DND-41 (cell line): ENCODE data around the gene OVOL1.

Source experiments
- ATAC-seq: fragments of 200-7000 bp; cut with Tn5 transposase; 3 replicates; pipeline ENCODE4 v1.9.1; 2021; ENCODE audit warnings: low read depth; ENCODE audit not compliant: insufficient read depth
- DNase-seq: peaks from one replicate; pipeline ENCODE4 v3.0.0-alpha.2; 2020
- H2AFZ ChIP-seq: 2 replicates; pipeline ENCODE4 v1.6.0; 2012; ENCODE audit warnings: low read depth, low read length
- H3K27ac ChIP-seq: 2 replicates; pipeline ENCODE4 v1.5.1; 2012; ENCODE audit warnings: low read length, inconsistent platforms
- H3K27me3 ChIP-seq: fragments of 200-600 bp; sonication (generic); 2 replicates; pipeline ENCODE4 v1.6.0; 2012; ENCODE audit warnings: low read length, mild to moderate bottlenecking, inconsistent platforms; ENCODE audit not compliant: insufficient read depth, poor library complexity
- H3K36me3 ChIP-seq: 2 replicates; pipeline ENCODE4 v1.5.1; 2012; ENCODE audit warnings: low read length, inconsistent platforms; ENCODE audit not compliant: insufficient read depth
- H3K4me1 ChIP-seq: 2 replicates; pipeline ENCODE4 v1.5.1; 2012; ENCODE audit warnings: mild to moderate bottlenecking, low read length; ENCODE audit not compliant: insufficient read depth
- H3K4me2 ChIP-seq: 2 replicates; pipeline ENCODE4 v1.6.0; 2012; ENCODE audit warnings: mild to moderate bottlenecking, moderate library complexity, low read length, inconsistent platforms; ENCODE audit not compliant: insufficient read depth
- H3K4me3 ChIP-seq, 2 experiments: fragments of 200-600 bp in 1 of 2; shearing (Covaris generic) in 1 of 2; 2 replicates each; pipeline ENCODE4 v1.5.1; 2012 to 2016; ENCODE audit warnings: inconsistent platforms in 2 of 2, low read length in 2 of 2, mild to moderate bottlenecking in 2 of 2, low read depth in 1 of 2, moderate library complexity in 1 of 2
- H3K79me2 ChIP-seq: 2 replicates; pipeline ENCODE4 v1.6.0; 2012; ENCODE audit warnings: low read length, inconsistent platforms; ENCODE audit not compliant: insufficient read depth
- H3K9ac ChIP-seq: 2 replicates; pipeline ENCODE4 v1.6.0; 2012; ENCODE audit warnings: low read depth, mild to moderate bottlenecking, inconsistent platforms, low read length, moderate library complexity
- H3K9me3 ChIP-seq: 2 replicates; pipeline ENCODE4 v1.5.1; 2012; ENCODE audit warnings: low read length, moderate library complexity, mild to moderate bottlenecking, inconsistent platforms; ENCODE audit not compliant: insufficient read depth, severe bottlenecking
- H4K20me1 ChIP-seq: 2 replicates; pipeline ENCODE4 v1.6.0; 2012; ENCODE audit warnings: low read length; ENCODE audit not compliant: insufficient read depth
- EZH2 ChIP-seq: IDR thresholded peaks from 3 replicates; pipeline ENCODE4 v1.6.1; 2012; ENCODE audit warnings: borderline replicate concordance, low read depth, mild to moderate bottlenecking, moderate library complexity, low read length, inconsistent platforms; ENCODE audit not compliant: severe bottlenecking
- TF ChIP-seq, protein P1 (sequence below): IDR thresholded peaks from 2 replicates; pipeline ENCODE4 v1.5.1; 2012; ENCODE audit warnings: borderline replicate concordance, low read length, moderate library complexity, mild to moderate bottlenecking; ENCODE audit not compliant: poor library complexity, severe bottlenecking; ENCODE audit errors: extremely low read depth

The OVOL1 gene

GRCh38 chr11:65821107-65821506 lies 34.2 kb downstream of the OVOL1 start:
- Histone ChIP-seq H3K27me3 (no peaks in the 10 kb centered on the region), H3K9ac (no peak overlapping the region), H3K36me3 (no peaks in the 10 kb centered on the region), H3K9me3 (no peaks in the 10 kb centered on the region), H4K20me1 (no peaks in the 10 kb centered on the region), H3K4me3 (no peak overlapping the region), H3K4me2 (no peak overlapping the region), H2AFZ (no peak overlapping the region), H3K79me2 (peaks cover 10% of the 10 kb centered on the region; the same call in 1 of the 2 replicates), H3K4me1 (peaks cover 19% of the 10 kb centered on the region), H3K27ac (no peak overlapping the region)
- DNase-seq: no peak
- TF ChIP-seq, protein P1, sequence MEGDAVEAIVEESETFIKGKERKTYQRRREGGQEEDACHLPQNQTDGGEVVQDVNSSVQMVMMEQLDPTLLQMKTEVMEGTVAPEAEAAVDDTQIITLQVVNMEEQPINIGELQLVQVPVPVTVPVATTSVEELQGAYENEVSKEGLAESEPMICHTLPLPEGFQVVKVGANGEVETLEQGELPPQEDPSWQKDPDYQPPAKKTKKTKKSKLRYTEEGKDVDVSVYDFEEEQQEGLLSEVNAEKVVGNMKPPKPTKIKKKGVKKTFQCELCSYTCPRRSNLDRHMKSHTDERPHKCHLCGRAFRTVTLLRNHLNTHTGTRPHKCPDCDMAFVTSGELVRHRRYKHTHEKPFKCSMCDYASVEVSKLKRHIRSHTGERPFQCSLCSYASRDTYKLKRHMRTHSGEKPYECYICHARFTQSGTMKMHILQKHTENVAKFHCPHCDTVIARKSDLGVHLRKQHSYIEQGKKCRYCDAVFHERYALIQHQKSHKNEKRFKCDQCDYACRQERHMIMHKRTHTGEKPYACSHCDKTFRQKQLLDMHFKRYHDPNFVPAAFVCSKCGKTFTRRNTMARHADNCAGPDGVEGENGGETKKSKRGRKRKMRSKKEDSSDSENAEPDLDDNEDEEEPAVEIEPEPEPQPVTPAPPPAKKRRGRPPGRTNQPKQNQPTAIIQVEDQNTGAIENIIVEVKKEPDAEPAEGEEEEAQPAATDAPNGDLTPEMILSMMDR: no peak
- no peak for TF ChIP-seq EZH2
- no peak for ATAC-seq

GRCh38 chr11:65822776-65823528 lies 36.1 kb downstream of the OVOL1 start:
- no peak for ATAC-seq

DNA sequence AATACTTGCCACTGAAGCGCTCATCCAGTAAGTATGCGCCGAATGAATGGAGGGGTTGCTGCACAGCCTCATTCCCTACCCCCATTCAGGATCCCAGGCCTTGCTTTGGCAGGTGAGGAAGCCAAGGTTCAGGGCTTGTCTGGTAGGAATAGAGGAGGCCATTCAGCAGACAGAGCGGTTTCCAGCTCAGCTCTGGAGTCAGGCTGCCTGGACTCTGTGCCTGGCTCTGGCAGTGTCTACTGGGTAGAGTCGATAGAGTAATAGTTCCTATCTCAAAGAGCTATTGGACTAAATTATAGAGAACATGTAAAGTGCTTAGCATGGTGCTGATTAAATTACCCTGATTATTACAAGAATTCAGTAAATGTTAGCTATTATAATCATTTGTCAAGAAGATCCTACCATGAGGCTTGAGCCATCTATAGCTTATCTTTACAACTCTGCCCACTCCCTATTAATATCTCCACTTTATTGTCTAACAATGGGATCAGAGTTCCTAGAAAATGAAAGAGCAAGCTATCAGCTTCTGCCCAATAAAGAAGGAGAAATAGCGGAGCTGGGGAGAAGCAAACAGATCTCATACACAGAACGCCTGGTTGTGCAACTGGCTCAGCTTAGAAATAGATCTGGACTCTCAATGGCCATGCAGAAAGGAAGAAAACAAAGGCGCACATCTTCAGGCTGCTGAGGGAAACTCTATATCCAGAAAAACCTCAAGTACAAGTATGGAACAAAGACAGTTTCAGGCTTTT lies 40.3 kb downstream of the OVOL1 start:
- H4K20me1 ChIP-seq: no peaks in the 10 kb centered on the region
- TF ChIP-seq, protein P1: no peak
- no peak for TF ChIP-seq EZH2
- no peak overlapping the region for H3K4me2 ChIP-seq
- no peak overlapping the region for H3K9ac ChIP-seq
- no peaks in the 10 kb centered on the region for H3K27me3 ChIP-seq
- H3K36me3 ChIP-seq: no peaks in the 10 kb centered on the region
- no peak overlapping the region for H3K4me3 ChIP-seq
- no peak overlapping the region for H2AFZ ChIP-seq
- H3K4me1 ChIP-seq: no peaks in the 10 kb centered on the region
- H3K9me3 ChIP-seq: no peaks in the 10 kb centered on the region
- no peak for DNase-seq
- H3K79me2 ChIP-seq: no peaks in the 10 kb centered on the region
- ATAC-seq: no peak
- H3K27ac ChIP-seq: no peak overlapping the region

More at GRCh38 chr11:65822776-65823528, 36.1 kb downstream of the OVOL1 start:
- Histone ChIP-seq H3K9ac (no peak overlapping the region), H2AFZ (no peak overlapping the region), H3K4me2 (no peak overlapping the region), H3K36me3 (no peaks in the 10 kb centered on the region), H3K27ac (no peak overlapping the region), H3K27me3 (no peaks in the 10 kb centered on the region), H3K79me2 (no peaks in the 10 kb centered on the region), H3K4me3 (no peak overlapping the region), H3K4me1 (peaks cover 4% of the 10 kb centered on the region), H4K20me1 (no peaks in the 10 kb centered on the region), H3K9me3 (no peaks in the 10 kb centered on the region)
- no peak for TF ChIP-seq EZH2
- TF ChIP-seq, protein P1: no peak
- DNase-seq: no peak
